Calu3 (cell line): ENCODE measurements around the gene ACAP1. TPM values are rescaled to one million over a fixed set of nuclear protein-coding genes. Genes with fewer than 3 reads are reported as not detected.

ENCODE experiments used
- BruUV-seq: library from RNA; stranded (reverse); fragments of 400-500 nt; replicated peaks from 2 replicates; lab custom pipeline; 2021; lab: Mats Ljungman, UMichigan
- CTCF ChIA-PET: fragments of 300-600 bp; sonication (Branson Sonifier 250); formaldehyde crosslinking; loops from one replicate; lab custom pipeline; 2022; ENCODE audit warnings: antibody characterized with exemption; lab: Charles Lee
- DNase-seq: peaks from one replicate; pipeline ENCODE4 v3.0.0; 2022
- H3K27ac Mint-ChIP-seq: one replicate; pipeline ENCODE4 v1.8.0; 2022; ENCODE audit warnings: mixed read lengths; ENCODE audit not compliant: unreplicated experiment
- H3K27me3 Mint-ChIP-seq: one replicate; pipeline ENCODE4 v1.8.0; 2022; ENCODE audit warnings: mixed read lengths; ENCODE audit not compliant: unreplicated experiment
- H3K36me3 Mint-ChIP-seq: one replicate; pipeline ENCODE4 v1.8.0; 2022; ENCODE audit warnings: mild to moderate bottlenecking, moderate library complexity, mixed read lengths; ENCODE audit not compliant: insufficient read depth, unreplicated experiment
- H3K4me1 Mint-ChIP-seq: one replicate; pipeline ENCODE4 v1.8.0; 2022; ENCODE audit warnings: mild to moderate bottlenecking, low read depth, mixed read lengths; ENCODE audit not compliant: unreplicated experiment
- H3K4me3 Mint-ChIP-seq: one replicate; pipeline ENCODE4 v1.8.0; 2022; ENCODE audit warnings: mild to moderate bottlenecking, low read depth, moderate library complexity, mixed read lengths; ENCODE audit not compliant: unreplicated experiment
- H3K9me3 Mint-ChIP-seq: one replicate; pipeline ENCODE4 v1.8.0; 2022; ENCODE audit warnings: low read depth, mixed read lengths; ENCODE audit not compliant: unreplicated experiment
- intact Hi-C: fragments of 100-400 bp; cut with micrococcal nuclease; formaldehyde crosslinking; loops from one replicate; pipeline ENCODE4 v1.10.0; 2022; ENCODE audit not compliant: unreplicated experiment
- total RNA-seq: library from RNA; stranded (reverse); gene quantifications from 2 replicates; pipeline ENCODE4 v1.2.3, GENCODE V29; 2022
- TF ChIP-seq, protein P1 (sequence below): fragments of 200-600 bp; IDR thresholded peaks from one replicate; pipeline ENCODE4 v1.8.0; 2022; ENCODE audit warnings: antibody characterized with exemption; ENCODE audit not compliant: unreplicated experiment

The ACAP1 gene
- total RNA-seq, 1 experiment from 2014 or later: not detected

DNA sequence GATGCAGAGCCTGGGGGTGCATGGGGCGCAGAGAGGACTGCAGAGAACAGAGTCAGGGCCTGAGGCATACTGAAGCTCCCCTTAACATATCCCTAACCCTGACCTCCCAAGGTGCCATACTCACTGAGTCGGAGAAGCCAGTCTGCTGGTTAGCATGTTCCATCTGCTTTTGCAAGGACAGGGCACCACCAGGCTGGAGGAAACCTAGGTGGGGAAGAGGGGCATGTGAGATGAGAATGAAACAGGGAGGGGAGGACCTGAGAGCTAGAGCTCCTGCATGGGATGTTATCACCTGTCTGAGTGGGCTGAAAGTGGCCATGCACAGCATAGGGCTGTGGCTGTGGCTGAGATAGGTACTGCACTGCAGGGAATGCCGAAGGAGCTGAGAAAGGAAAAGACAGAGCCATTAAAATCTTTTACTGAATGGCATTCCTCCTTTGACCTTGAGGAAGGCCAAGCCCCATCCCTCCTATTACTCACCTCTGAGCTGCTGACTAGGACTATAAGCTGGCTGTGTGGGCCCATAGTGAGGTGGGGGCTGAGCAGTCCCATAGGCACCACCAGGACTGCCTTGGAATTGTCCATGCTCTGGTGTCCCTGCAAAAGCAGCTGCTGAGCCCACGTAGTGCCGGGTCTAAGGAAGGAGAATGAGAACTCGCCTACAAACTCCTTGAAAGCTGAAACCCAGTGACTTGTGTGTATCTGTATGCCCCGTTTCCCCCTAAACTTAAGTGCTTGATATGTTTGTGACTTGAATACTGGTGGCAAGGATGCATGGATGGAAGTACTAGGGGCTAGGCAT lies 23.0 kb upstream of the ACAP1 start:
- no TSS peak for BruUV-seq
- no peaks in the 10 kb centered on the region for H3K27me3 Mint-ChIP-seq
- H3K9me3 Mint-ChIP-seq: no peaks in the 10 kb centered on the region
- TF ChIP-seq, protein P1, sequence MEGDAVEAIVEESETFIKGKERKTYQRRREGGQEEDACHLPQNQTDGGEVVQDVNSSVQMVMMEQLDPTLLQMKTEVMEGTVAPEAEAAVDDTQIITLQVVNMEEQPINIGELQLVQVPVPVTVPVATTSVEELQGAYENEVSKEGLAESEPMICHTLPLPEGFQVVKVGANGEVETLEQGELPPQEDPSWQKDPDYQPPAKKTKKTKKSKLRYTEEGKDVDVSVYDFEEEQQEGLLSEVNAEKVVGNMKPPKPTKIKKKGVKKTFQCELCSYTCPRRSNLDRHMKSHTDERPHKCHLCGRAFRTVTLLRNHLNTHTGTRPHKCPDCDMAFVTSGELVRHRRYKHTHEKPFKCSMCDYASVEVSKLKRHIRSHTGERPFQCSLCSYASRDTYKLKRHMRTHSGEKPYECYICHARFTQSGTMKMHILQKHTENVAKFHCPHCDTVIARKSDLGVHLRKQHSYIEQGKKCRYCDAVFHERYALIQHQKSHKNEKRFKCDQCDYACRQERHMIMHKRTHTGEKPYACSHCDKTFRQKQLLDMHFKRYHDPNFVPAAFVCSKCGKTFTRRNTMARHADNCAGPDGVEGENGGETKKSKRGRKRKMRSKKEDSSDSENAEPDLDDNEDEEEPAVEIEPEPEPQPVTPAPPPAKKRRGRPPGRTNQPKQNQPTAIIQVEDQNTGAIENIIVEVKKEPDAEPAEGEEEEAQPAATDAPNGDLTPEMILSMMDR: no peak
- H3K4me3 Mint-ChIP-seq: no peak overlapping the region
- peaks cover 34% of the 10 kb centered on the region for H3K4me1 Mint-ChIP-seq
- H3K36me3 Mint-ChIP-seq: peaks cover 88% of the 10 kb centered on the region
- intact Hi-C loops: no loop called here
- CTCF ChIA-PET: no interaction called here
- H3K27ac Mint-ChIP-seq: no peak overlapping the region
- peak; percentile 14 for DNase-seq

DNA sequence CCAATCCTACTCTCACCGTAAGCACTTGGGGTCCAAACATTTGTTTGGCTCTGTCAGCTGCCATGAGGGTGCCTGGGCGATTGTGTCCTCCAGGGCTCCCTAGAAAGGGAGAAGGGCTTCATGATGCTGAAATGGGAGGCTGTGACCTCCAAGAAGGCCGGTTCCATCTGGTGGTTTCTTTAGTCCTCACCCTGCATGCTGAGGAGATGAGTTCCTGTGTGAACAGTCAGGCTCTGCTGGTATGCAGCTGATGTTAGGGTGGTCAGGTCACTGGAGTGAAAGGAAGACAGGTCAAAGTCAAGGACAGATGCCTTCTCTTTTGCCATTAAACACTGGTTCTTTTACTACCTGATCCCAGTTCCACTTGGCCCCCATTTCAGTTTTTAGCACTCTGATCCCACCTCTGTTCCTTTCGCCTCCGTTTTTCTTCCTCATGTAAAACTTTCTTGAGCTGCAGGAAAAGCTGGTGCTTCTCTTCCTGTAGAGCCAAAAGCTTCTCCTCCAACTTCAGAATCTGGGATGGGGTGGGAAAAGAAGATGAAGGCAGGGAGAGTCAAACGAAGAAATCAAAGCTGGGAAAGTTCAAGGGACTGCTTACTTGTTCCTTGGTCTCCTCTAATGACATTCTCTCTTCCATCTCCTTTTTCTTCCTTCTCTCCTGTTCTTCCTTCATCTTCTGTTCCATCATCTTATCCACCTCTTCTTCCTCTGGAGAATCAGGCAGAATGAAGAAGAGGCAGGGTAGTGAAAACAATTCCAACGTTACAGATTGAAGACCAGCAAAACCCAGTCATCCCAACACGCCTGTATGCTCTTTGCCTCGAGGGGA lies 22.2 kb upstream of the ACAP1 start:
- intact Hi-C loops: no loop called here
- BruUV-seq: TSS peak; percentile 84
- Mint-ChIP-seq H3K27ac (peak overlapping the region; percentile 86), H3K36me3 (peaks cover 84% of the 10 kb centered on the region), H3K4me3 (peak overlapping the region; percentile 82), H3K4me1 (peaks cover 34% of the 10 kb centered on the region), H3K27me3 (no peaks in the 10 kb centered on the region), H3K9me3 (no peaks in the 10 kb centered on the region)
- no peak for DNase-seq
- TF ChIP-seq, protein P1: no peak
- CTCF ChIA-PET: no interaction called here

DNA sequence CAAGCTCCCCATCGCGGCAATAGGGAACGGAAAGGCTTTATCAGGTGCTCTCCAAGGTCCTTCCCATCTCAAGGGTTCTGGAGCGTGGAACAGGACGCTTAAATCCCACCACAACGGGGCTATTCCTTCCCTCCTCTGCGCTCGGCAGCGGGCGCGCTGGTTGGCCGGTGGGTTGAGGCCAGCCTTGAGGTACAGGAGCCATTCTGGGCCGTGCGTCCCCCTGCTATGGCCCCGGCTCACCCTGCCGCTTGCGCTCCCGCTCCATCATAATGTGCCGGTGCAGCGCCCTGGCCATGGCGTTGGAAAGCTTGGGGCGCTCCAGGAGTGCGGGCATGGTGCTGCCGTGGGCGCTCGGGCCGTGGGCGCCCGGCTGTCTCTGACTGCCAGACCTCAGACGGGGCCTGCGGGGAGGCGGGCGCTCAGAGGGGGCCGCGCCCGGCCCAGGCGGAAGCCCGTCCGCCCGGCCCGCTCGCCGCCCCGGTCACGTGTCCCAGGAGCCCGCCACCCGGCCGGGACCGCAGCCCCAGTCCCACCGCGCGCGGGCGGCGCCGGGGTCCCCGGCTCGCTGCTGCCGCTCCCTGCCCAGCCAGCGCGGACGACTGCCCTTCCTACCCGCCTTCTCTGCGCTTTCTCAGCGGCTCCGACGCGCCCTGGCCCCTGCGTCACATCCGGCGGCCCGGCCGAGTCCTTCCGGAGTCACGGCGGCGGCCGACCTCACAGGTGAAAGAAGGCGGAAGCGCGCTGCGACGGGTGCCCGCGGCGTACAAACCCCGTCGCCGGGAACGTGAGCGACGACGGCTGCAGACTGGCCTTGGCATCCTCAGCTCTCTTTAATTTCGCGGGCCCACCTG lies 21.4 kb upstream of the ACAP1 start, which contains the start of gene GPS2:
Gene GPS2 (minus strand): TSS at position 642 of the 851 bp plus-strand sequence. CDS start 308 bp downstream, at position 334.
- H3K36me3 Mint-ChIP-seq: peaks cover 76% of the 10 kb centered on the region
- peak; percentile 90 for DNase-seq
- peak within 1 kb of the TSS; percentile 82 for H3K4me3 Mint-ChIP-seq
- no TSS peak for BruUV-seq
- TF ChIP-seq, protein P1: no peak
- intact Hi-C loops: no loop called here
- H3K9me3 Mint-ChIP-seq: no peaks in the 10 kb centered on the region
- H3K4me1 Mint-ChIP-seq: peaks cover 28% of the 10 kb centered on the region
- CTCF ChIA-PET: no interaction called here
- peak within 1 kb of the TSS; percentile 86 for H3K27ac Mint-ChIP-seq
- H3K27me3 Mint-ChIP-seq: no peaks in the 10 kb centered on the region
